GM18499 (cell line): Measurements from ENCODE around the gene GRIN2B.

Experiments used
- ATAC-seq: cut with Tn5 transposase; IDR thresholded peaks from one replicate; pipeline ENCODE4 v1.9.1; 2021; ENCODE audit warnings: moderate number of reproducible peaks; ENCODE audit not compliant: insufficient read depth, unreplicated experiment

The GRIN2B gene

DNA sequence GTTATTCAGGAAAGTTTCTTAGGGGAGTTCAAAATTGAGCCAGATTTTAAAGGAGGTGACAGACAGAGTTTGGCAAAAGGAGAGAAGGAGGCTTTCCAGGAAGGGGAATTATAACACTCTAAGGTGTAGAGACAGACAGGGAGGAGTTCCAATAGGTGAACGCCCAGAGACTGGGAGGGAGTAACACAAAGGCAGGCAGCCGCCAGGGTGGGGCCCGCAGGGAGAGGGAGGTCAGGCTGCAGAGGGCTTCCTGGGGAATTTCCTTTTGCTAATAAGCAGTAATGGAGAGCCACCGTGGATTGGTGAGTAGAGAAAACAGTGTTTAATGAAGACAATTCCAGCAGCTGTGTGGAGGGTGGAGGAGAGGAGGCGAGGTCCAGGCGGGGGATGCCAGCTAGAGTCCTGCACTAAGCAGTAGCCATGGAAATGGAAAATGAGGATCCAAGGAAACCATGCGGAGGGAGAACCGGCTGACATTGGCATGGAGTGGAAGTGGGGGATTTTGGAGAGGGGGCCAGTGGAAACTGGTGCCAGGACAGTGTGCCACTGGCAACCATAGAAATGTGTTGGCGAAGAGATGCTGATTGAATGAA lies 22.2 kb downstream of the GRIN2B start:
- ATAC-seq = no peak

DNA sequence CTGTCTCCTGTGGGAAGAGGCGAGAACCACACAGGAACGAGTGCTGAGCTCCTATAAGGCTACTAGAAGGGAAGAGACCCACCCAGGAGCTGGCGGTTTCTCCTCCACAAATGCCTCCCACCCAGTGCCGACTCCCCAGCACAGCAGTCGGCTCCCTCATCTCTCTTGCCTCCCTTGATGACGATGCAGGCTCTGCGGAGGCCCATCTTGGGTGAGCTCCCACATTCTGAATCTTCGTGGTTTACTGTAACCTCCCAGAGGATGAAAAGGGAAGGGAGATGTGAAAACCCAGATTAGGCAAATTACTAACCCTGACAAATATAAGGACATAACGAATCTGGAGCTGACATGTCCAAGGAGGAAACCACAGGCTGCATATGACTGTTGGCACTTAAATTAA lies 23.8 kb downstream of the GRIN2B start:
- ATAC-seq = no peak

DNA sequence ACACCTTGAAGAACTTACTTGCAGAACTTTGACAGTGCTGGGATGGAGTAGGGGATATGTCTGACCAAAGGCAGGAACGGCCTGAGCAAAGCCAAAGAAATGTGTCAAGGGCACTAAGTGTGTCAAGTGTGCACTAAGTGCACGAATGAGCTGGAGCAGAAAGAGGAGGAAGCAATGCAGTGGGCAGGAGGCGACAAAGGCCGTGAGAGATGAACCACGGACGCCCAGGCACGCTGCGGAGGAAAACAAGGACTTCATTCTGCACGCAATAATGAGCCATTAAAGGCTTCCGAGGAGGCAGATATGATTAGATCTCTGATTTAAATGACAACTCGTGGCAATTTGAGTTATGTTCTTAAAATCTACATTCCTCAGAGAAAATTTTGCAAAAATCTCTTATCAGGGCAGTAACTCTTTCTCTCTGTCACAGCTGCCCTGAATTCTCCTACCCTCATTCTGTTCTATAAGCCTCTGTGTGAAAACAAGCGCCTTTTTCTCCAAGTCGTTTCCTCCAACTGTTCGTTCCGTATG lies 25.3 kb downstream of the GRIN2B start:
- ATAC-seq = no peak

GRCh38 chr12:13952096-13952495 lies 29.3 kb downstream of the GRIN2B start:
- no peak for ATAC-seq

- ATAC-seq = no peak
Observed at GRCh38 chr12:13950502-13950901, 30.9 kb downstream of the GRIN2B start.

- no peak for ATAC-seq
Observed at GRCh38 chr12:13948621-13949020, 32.8 kb downstream of the GRIN2B start.

DNA sequence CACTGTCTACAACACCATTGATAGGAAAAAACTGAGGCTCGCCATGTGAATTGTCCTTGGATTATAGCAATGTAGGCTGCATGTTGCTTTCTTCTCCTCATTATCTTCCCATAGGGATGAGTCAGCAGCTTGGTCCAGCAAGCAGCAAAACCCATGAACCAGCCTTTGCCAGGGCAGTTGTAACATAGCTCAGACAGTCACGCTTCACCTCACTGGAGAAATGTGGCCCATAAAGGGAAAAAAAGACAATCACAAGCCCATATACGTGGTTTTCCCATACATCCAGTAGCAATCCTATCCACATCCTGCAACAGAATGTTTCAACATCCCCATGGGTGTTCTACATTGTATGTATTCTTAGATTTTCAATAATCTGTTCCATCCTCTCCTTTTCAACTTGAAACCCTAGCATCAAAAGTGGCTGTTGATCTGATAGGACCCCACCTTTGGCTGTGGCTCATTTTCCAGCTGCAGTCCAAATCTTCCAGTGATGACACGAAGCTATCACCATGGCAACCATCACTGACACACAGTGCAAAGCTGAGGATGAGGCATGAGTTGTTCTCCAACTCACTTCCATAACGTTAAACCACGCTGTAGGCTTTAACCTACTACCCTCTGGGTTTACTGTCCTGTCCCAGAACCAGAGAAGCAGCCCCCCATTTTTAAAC lies 34.0 kb downstream of the GRIN2B start:
- no peak for ATAC-seq

DNA sequence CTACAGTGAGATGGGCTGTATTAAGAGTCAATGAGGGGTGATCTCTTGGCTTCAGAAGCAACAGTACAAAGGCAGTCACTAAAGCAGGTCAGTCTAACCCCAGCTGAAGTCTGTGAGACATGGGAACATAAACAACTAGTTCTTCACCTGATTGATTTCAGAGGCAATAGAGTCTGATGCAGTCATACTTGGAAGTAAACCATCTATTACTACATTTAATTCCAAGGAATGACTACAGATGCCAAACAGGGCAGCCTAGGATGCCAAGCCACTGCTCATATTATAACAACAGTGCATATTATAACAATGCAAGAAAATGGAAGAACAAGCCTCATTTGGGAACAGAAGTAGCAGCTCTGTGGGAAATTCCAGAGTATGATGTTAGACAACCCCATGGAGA lies 35.8 kb downstream of the GRIN2B start:
- no peak for ATAC-seq

GRCh38 chr12:13945236-13945635 lies 36.2 kb downstream of the GRIN2B start:
- ATAC-seq = no peak

- no peak for ATAC-seq
Observed at GRCh38 chr12:13942826-13943225, 38.6 kb downstream of the GRIN2B start.

- ATAC-seq = no peak
Observed at GRCh38 chr12:13941258-13942249, 39.8 kb downstream of the GRIN2B start.

DNA sequence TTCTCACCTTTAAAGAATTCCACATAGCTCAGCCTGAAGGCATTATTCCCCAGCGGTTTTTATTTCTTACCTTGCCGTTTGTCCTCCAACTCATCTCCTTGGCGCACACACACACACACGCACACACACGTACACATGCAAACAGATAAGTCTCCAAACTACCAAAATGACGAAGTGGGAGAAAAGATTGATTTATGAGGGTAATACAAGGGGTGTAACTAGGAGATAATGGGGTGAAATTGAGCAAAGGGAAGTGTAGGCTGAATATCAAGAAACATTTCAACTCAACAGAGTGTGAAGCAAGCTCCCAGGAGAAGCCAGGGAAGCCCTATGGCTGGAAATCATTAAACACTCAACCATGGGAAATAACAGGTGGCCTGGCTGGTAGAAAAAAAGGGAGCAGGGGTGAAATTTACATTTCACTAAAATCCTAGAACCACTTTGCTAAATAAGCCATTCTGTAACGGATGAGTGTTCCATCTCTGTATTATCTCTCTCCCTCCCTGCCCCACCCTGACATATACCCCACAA lies 41.0 kb downstream of the GRIN2B start:
- ATAC-seq = no peak

DNA sequence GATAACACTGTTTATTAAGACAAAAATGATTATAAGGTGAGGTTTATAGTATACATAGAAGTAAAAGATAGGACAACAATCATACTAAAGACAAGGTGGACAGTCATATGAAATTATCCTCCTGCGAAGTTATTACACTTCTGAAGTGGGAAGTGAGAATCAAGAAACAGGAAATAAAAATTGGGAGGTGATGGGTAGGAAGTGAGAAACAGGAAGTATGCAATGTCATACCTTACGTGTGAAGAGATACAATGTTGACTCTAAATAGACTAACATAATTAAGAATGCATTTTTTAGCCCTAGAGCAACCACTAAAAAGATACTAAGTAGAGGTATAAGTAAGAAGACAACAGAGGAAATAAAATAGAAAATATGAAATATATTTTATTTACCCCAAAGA lies 43.7 kb downstream of the GRIN2B start:
- ATAC-seq = no peak

- ATAC-seq = no peak
Observed at GRCh38 chr12:13935169-13935568, 46.2 kb downstream of the GRIN2B start.
